HCT116 (cell line): ENCODE results near the gene AADACL3.

Experiments
- ZFX ChIP-seq: fragments of 450-650 bp; IDR thresholded peaks from 2 replicates; pipeline ENCODE4 v1.6.1; 2017
- TF ChIP-seq, protein P1 (sequence below), 3 experiments: fragments of 200-600 bp in 1 of 3; sonication (generic) in 1 of 3; IDR thresholded peaks in 2 of 3; conservative IDR thresholded peaks in 1 of 3; 2 replicates each; pipeline ENCODE4 v1.5.1; 2012 to 2017; ENCODE audit warnings: low read depth in 2 of 3, low read length in 2 of 3, antibody characterized with exemption in 1 of 3, borderline replicate concordance in 1 of 3, control low read depth in 1 of 3, mild to moderate bottlenecking in 1 of 3, mixed read lengths in 1 of 3, mixed run types in 1 of 3, moderate library complexity in 1 of 3; ENCODE audit not compliant: insufficient read depth in 1 of 3

DNA sequence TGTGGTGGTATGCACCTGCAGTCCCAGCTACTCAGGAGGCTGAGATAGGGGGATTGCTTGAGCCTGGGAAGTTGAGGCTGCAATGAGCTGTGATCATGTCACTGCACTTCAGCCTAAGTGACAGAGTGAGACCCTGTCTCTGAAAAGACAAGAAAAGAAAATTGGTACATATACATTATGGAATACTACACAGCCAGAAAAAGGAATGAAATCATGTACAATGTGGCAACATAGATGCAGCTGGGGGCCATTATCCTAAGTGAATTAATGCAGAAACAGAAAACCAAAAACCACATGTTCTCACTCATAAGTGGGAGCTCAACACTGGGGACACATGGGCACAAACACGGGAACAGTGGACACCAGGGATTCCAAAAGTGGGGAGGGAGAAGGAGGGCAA lies 23.0 kb downstream of the AADACL3 start:
- no peak for TF ChIP-seq ZFX
- TF ChIP-seq, protein P1, sequence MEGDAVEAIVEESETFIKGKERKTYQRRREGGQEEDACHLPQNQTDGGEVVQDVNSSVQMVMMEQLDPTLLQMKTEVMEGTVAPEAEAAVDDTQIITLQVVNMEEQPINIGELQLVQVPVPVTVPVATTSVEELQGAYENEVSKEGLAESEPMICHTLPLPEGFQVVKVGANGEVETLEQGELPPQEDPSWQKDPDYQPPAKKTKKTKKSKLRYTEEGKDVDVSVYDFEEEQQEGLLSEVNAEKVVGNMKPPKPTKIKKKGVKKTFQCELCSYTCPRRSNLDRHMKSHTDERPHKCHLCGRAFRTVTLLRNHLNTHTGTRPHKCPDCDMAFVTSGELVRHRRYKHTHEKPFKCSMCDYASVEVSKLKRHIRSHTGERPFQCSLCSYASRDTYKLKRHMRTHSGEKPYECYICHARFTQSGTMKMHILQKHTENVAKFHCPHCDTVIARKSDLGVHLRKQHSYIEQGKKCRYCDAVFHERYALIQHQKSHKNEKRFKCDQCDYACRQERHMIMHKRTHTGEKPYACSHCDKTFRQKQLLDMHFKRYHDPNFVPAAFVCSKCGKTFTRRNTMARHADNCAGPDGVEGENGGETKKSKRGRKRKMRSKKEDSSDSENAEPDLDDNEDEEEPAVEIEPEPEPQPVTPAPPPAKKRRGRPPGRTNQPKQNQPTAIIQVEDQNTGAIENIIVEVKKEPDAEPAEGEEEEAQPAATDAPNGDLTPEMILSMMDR (IDR thresholded peaks at IDR 0.05 in 2 of 3, conservative IDR thresholded peaks at IDR 0.05 in 1 of 3; ENCODE audit: borderline replicate concordance in 1 of 3, insufficient read depth in 1 of 3, low read depth in 2 of 3, low read length in 2 of 3) = no peak
